ENCODE data around the gene ZNF335. TPM values are rescaled to one million over a fixed set of nuclear protein-coding genes. Genes with fewer than 3 reads are reported as not detected.

ZNF335 gene
- total and polyA plus RNA-seq, 2 of the 13 experiments (the other 11 are each of a cell fraction or from before 2014, with no cell fraction given), result 9.7 to 13.7 TPM

DNA sequence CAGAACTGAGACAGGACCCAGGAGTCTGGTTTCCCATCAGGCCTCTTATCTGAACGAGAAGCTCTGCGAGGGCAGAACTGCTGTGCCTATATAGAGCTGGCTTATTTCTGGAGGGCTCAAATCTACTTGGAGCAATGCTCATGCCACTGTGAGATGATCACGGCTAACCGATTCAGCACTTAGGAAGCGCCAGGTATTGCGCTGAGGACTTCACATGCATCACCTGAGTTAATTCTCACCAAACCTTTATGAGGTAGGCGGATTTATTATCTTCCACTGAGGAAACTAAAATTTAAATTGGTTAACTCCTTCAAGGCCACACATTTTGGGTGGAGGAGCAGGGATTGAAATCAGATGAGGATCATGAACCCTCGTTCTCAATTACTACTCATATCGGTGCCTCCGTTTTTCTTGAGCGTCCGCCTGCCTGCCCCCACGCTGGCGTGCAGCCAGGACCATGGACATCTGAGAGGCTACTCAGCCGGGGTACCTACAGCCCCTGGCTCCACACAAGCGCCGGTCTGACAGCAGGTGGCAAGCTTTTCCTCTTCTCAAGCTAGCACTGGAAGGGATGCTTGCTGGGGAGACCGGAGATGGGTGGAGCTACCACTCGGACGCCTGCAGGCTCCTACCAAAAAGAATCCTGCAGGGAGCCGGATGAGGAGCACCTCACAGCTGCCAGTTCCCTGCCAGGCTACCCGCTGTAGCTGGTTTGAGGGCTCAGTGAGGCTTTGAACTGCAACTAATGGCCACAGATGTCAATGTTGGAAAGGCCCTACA is 38.5 kb downstream of the ZNF335 start (continued):
- TF ChIP-seq NR2C2 (CRISPR knock-in tag; IDR thresholded peaks at IDR 0.05; ENCODE audit: borderline replicate concordance) (no peak), ZNF891 (CRISPR knock-in tag; IDR thresholded peaks at IDR 0.05) (no peak), ZC3H4 (CRISPR knock-in tag; IDR thresholded peaks at IDR 0.05; ENCODE audit: borderline replicate concordance) (peak; percentile 90; the same call in 1 of the 2 replicates), SNAPC4 (CRISPR knock-in tag; IDR thresholded peaks at IDR 0.05) (no peak), HCFC1 (IDR thresholded peaks at IDR 0.05; ENCODE audit: low read depth, low read length) (no peak), ZNF282 (IDR thresholded peaks at IDR 0.05; ENCODE audit: partially characterized antibody) (no peak), MXD4 (CRISPR knock-in tag; IDR thresholded peaks at IDR 0.05) (no peak; the same call in 1 of the 2 replicates), ZNF382 (CRISPR knock-in tag; IDR thresholded peaks at IDR 0.05; ENCODE audit: borderline replicate concordance) (no peak), CBX5 (CRISPR knock-in tag; IDR thresholded peaks at IDR 0.05; ENCODE audit: borderline replicate concordance) (peak; percentile 88; the same call in 1 of the 2 replicates), ZNF225 (CRISPR knock-in tag; IDR thresholded peaks at IDR 0.05) (no peak), HNF4G (IDR thresholded peaks at IDR 0.05; ENCODE audit: borderline replicate concordance, low read depth, low read length) (no peak), HNF4G (CRISPR knock-in tag; IDR thresholded peaks at IDR 0.05; ENCODE audit: borderline replicate concordance, low read depth) (no peak; the same call in 1 of the 2 replicates), ZNF232 (CRISPR knock-in tag; IDR thresholded peaks at IDR 0.05; ENCODE audit: borderline replicate concordance) (peak; percentile 69; the same call in 1 of the 2 replicates), ZFP91 (CRISPR knock-in tag; IDR thresholded peaks at IDR 0.05; ENCODE audit: borderline replicate concordance) (no peak), THYN1 (CRISPR knock-in tag; IDR thresholded peaks at IDR 0.05; ENCODE audit: borderline replicate concordance, low read depth) (no peak), PCBP1 (IDR thresholded peaks at IDR 0.05; ENCODE audit: borderline replicate concordance, low read depth, low read length) (no peak), REXO4 (CRISPR knock-in tag; IDR thresholded peaks at IDR 0.05; ENCODE audit: borderline replicate concordance) (no peak), KLF15 (CRISPR knock-in tag; IDR thresholded peaks at IDR 0.05; ENCODE audit: borderline replicate concordance) (peak; percentile 52; the same call in 1 of the 2 replicates)

Measured in HepG2 (cell line).